ACC112 (cell line): ENCODE results near the gene CCDC178.
"Not testable (repeated sequence)": the region's sequence is repeated elsewhere in the genome, so short reads cannot be mapped to it uniquely, and the experiment has no call there.

Experiments
- H2AFZ ChIP-seq: fragments of 200-600 bp; sonication (generic); one replicate; pipeline ENCODE4 v1.6.0; 2017; ENCODE audit warnings: antibody characterized with exemption, low read length; ENCODE audit not compliant: unreplicated experiment
- H3K27ac ChIP-seq: fragments of 200-600 bp; sonication (generic); 2 replicates; pipeline ENCODE4 v1.5.1; 2014; ENCODE audit warnings: low read depth, mild to moderate bottlenecking, antibody characterized with exemption, low read length, moderate library complexity
- H3K27me3 ChIP-seq: fragments of 200-600 bp; sonication (generic); 2 replicates; pipeline ENCODE4 v1.6.1; 2014; ENCODE audit warnings: mild to moderate bottlenecking, antibody characterized with exemption, low read length, moderate library complexity, mixed read lengths; ENCODE audit not compliant: insufficient read depth
- H3K36me3 ChIP-seq: fragments of 200-600 bp; sonication (generic); 2 replicates; pipeline ENCODE4 v1.6.1; 2016; ENCODE audit warnings: mild to moderate bottlenecking, antibody characterized with exemption, low read length, moderate library complexity, mixed read lengths; ENCODE audit not compliant: insufficient read depth
- H3K4me1 ChIP-seq: fragments of 200-600 bp; sonication (generic); one replicate; pipeline ENCODE4 v1.6.1; 2016; ENCODE audit warnings: low read length, mixed read lengths; ENCODE audit not compliant: insufficient read depth, unreplicated experiment, control insufficient read depth
- H3K4me3 ChIP-seq: fragments of 200-600 bp; sonication (generic); 2 replicates; pipeline ENCODE4 v1.5.1; 2014; ENCODE audit warnings: mild to moderate bottlenecking, low read depth, low read length
- H3K79me2 ChIP-seq: fragments of 200-600 bp; sonication (generic); one replicate; pipeline ENCODE4 v1.6.0; 2016; ENCODE audit warnings: low read length; ENCODE audit not compliant: control insufficient read depth, unreplicated experiment, insufficient read depth

CCDC178 gene

GRCh38 chr18:33432857-33433256, 7.7 kb downstream of the CCDC178 start:
- Histone ChIP-seq H3K36me3 (no peaks in the 10 kb centered on the region), H3K27ac (no peak overlapping the region), H3K4me1 (no peaks in the 10 kb centered on the region), H3K79me2 (no peaks in the 10 kb centered on the region), H2AFZ (no peak overlapping the region), H3K4me3 (no peak overlapping the region), H3K27me3 (no peaks in the 10 kb centered on the region)

DNA sequence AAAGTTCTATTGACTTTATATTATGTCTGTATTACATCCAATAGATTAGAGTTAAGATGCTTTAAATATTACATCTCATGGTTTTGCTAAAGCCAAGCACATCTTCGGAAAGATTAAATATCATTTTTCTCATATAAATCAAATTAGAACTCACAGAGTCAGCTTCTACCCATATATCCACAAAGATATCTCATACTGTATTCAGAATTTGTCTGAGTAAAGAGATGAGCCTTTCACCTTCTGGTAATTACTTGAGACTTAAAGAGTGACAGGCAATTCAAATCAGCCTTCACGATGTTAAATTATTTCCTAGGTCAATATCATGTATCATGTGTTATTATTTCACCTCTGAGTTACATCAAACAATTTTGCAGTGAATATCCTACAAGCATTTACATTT, 13.0 kb downstream of the CCDC178 start:
- Histone ChIP-seq H3K4me1 (no peaks in the 10 kb centered on the region), H3K79me2 (no peaks in the 10 kb centered on the region), H3K27ac (no peak overlapping the region), H3K27me3 (no peaks in the 10 kb centered on the region), H2AFZ (no peak overlapping the region), H3K36me3 (no peaks in the 10 kb centered on the region), H3K4me3 (no peak overlapping the region)

- no peak overlapping the region for H2AFZ ChIP-seq
- H3K79me2 ChIP-seq, result no peaks in the 10 kb centered on the region
Measured at GRCh38 chr18:33424266-33424946, 16.1 kb downstream of the CCDC178 start.

GRCh38 chr18:33421225-33421624, 19.3 kb downstream of the CCDC178 start:
- H3K27me3 ChIP-seq, result no peaks in the 10 kb centered on the region
- no peak overlapping the region for H3K27ac ChIP-seq
- no peaks in the 10 kb centered on the region for H3K79me2 ChIP-seq
- H2AFZ ChIP-seq, result no peak overlapping the region
- H3K4me1 ChIP-seq, result no peaks in the 10 kb centered on the region
- H3K4me3 ChIP-seq, result no peak overlapping the region
- H3K36me3 ChIP-seq, result no peaks in the 10 kb centered on the region

More at GRCh38 chr18:33424266-33424946, 16.1 kb downstream of the CCDC178 start:
- H3K4me1 ChIP-seq, result no peaks in the 10 kb centered on the region
- no peaks in the 10 kb centered on the region for H3K36me3 ChIP-seq
- H3K27me3 ChIP-seq, result no peaks in the 10 kb centered on the region
- H3K27ac ChIP-seq, result no peak overlapping the region
- H3K4me3 ChIP-seq, result no peak overlapping the region

DNA sequence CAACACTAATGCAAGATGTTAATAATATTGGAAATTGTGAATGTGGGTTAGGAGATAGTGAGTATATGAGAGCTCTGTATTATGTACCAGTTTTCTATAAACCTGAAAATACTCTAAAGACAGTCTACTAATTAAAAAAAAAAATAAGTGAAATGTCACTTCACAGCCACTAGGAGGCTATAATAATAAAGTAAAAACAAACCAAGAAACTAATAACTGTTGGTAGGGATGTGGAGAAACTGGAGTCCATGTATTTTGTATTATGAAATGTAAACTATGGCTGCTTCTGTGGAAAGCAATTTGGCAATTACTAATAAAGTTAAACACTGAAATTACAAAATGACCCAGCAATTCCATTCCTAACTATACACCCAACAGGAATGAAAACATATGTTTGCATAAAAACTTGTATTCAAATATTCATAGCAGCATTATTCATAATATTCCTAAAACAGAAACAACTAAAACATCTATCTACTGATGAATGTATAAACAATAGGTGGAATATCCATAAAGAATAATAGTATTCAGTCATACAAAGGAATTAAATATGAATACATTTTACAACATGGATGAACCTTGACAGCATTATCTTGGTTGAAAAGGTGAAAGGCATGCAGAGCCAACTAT, 36.2 kb downstream of the CCDC178 start:
- H3K36me3 ChIP-seq, result no peaks in the 10 kb centered on the region
- no peak overlapping the region for H3K27ac ChIP-seq

GRCh38 chr18:33398939-33399338, 41.6 kb downstream of the CCDC178 start:
- H3K4me3 ChIP-seq, H2AFZ ChIP-seq, H3K4me1 ChIP-seq, H3K27ac ChIP-seq, H3K79me2 ChIP-seq, H3K36me3 ChIP-seq, H3K27me3 ChIP-seq: not testable (repeated sequence)

More for the DNA sequence above, 36.2 kb downstream of the CCDC178 start:
- H3K79me2 ChIP-seq, result no peaks in the 10 kb centered on the region
- no peak overlapping the region for H2AFZ ChIP-seq
- H3K4me3 ChIP-seq, result no peak overlapping the region
- no peaks in the 10 kb centered on the region for H3K27me3 ChIP-seq
- H3K4me1 ChIP-seq, result no peaks in the 10 kb centered on the region

GRCh38 chr18:33375829-33376228, 64.7 kb downstream of the CCDC178 start:
- no peaks in the 10 kb centered on the region for H3K4me1 ChIP-seq
- no peaks in the 10 kb centered on the region for H3K27me3 ChIP-seq
- no peak overlapping the region for H2AFZ ChIP-seq
- H3K27ac ChIP-seq, result no peak overlapping the region
- H3K79me2 ChIP-seq, result no peaks in the 10 kb centered on the region
- no peaks in the 10 kb centered on the region for H3K36me3 ChIP-seq
- no peak overlapping the region for H3K4me3 ChIP-seq

- no peaks in the 10 kb centered on the region for H3K79me2 ChIP-seq
- H3K4me1 ChIP-seq, result no peaks in the 10 kb centered on the region
- no peaks in the 10 kb centered on the region for H3K36me3 ChIP-seq
- no peak overlapping the region for H3K27ac ChIP-seq
- H2AFZ ChIP-seq, result no peak overlapping the region
- H3K27me3 ChIP-seq, result no peaks in the 10 kb centered on the region
- H3K4me3 ChIP-seq, result no peak overlapping the region
Measured at GRCh38 chr18:33372442-33372841, 68.1 kb downstream of the CCDC178 start.

DNA sequence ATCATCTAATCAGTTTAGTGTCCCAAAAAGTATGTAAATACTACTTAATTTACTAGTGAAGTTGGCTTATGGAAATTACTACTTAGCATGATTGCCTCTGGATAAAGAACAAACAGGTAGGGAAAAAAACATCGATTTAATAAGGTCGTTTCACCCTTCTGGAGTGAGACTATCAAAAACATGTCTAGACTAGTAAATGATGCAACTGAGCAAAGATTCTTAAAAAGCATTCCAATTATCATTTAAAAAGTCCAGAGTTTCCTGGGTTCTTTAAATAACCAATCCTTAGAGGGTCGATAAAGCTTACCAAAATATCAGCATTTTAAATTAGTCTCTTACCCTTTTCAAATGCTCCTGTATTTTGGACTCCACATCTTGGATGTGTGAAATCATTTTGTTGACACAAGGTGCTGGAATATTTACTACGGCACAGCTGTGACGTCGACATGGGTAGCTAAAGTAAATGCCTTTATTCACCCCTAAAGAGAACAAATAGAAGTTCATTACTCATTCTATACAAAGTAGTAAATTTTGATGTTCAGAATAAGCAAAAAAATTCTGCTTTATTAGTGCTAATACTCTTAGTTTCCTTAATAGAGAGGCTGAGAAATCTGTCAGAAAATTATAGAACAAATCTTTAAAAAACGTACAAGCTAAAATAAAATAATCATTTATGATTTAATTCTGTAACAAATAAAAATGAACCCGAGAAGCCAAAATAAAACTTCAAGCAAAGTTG, 70.6 kb downstream of the CCDC178 start:
- H3K36me3 ChIP-seq, result no peaks in the 10 kb centered on the region

GRCh38 chr18:33356735-33357134, 83.8 kb downstream of the CCDC178 start:
- Histone ChIP-seq H2AFZ (no peak overlapping the region), H3K4me3 (no peak overlapping the region), H3K36me3 (no peaks in the 10 kb centered on the region)

More for the DNA sequence above, 70.6 kb downstream of the CCDC178 start:
- no peaks in the 10 kb centered on the region for H3K27me3 ChIP-seq
- H3K27ac ChIP-seq, result no peak overlapping the region
- H2AFZ ChIP-seq, result no peak overlapping the region
- H3K4me3 ChIP-seq, result no peak overlapping the region
- no peaks in the 10 kb centered on the region for H3K4me1 ChIP-seq
- no peaks in the 10 kb centered on the region for H3K79me2 ChIP-seq

More at GRCh38 chr18:33356735-33357134, 83.8 kb downstream of the CCDC178 start:
- Histone ChIP-seq H3K27ac (no peak overlapping the region), H3K27me3 (no peaks in the 10 kb centered on the region), H3K4me1 (no peaks in the 10 kb centered on the region), H3K79me2 (no peaks in the 10 kb centered on the region)
